Liver (tissue), 9 donors: ENCODE results near the gene SLC35F2. TPM values are rescaled to one million over a fixed set of nuclear protein-coding genes. Genes with fewer than 3 reads are reported as not detected.

Experiments used
- DNase-seq: peaks from one replicate; pipeline ENCODE4 v3.0.0-alpha.2; 2017; ENCODE audit warnings: low spot score
- H3K27ac ChIP-seq, 2 donors: one replicate each; pipeline ENCODE4 v1.7.0; 2013; ENCODE audit warnings: inconsistent platforms in 2 of 2, low read length in 2 of 2, control low read depth in 1 of 2, low read depth in 1 of 2, mild to moderate bottlenecking in 1 of 2
- H3K27me3 ChIP-seq, 4 donors: one replicate each; pipeline versions ENCODE4 v1.6.1 to v1.7.0; 2013; ENCODE audit warnings: low read length in 3 of 4, inconsistent platforms in 1 of 4, mild to moderate bottlenecking in 1 of 4, moderate library complexity in 1 of 4; ENCODE audit not compliant: control insufficient read depth in 4 of 4, insufficient read depth in 4 of 4
- H3K36me3 ChIP-seq, 4 donors: one replicate each; pipeline versions ENCODE4 v1.6.1 to v1.7.0; 2013; ENCODE audit warnings: low read length in 3 of 4, mild to moderate bottlenecking in 3 of 4, low read depth in 1 of 4, moderate library complexity in 1 of 4; ENCODE audit not compliant: control insufficient read depth in 4 of 4, insufficient read depth in 3 of 4
- H3K4me1 ChIP-seq, 4 donors: one replicate each; pipeline versions ENCODE4 v1.6.1 to v1.7.0; 2013; ENCODE audit warnings: low read length in 3 of 4, mild to moderate bottlenecking in 3 of 4, moderate library complexity in 1 of 4; ENCODE audit not compliant: control insufficient read depth in 4 of 4, insufficient read depth in 4 of 4
- H3K4me3 ChIP-seq, 3 donors: one replicate each; pipeline versions ENCODE4 v1.6.1 to v1.7.0; 2013; ENCODE audit warnings: low read length in 3 of 3, control low read depth in 1 of 3, low read depth in 1 of 3, mild to moderate bottlenecking in 1 of 3
- H3K9ac ChIP-seq, 2 donors: one replicate each; pipeline ENCODE4 v1.7.0; 2013; ENCODE audit warnings: low read length in 2 of 2, mild to moderate bottlenecking in 2 of 2, moderate library complexity in 2 of 2, control low read depth in 1 of 2, low read depth in 1 of 2
- H3K9me3 ChIP-seq, 4 donors: one replicate each; pipeline versions ENCODE4 v1.6.1 to v1.7.0; 2013; ENCODE audit warnings: low read length in 3 of 4; ENCODE audit not compliant: control insufficient read depth in 4 of 4
- ATF3 ChIP-seq: IDR thresholded peaks from 2 replicates; pipeline ENCODE4 v1.6.1; 2016; ENCODE audit warnings: antibody characterized with exemption
- CTCF ChIP-seq: fragments of 150-350 bp; IDR thresholded peaks from 2 replicates; pipeline ENCODE4 v1.5.1; 2017; ENCODE audit warnings: improper control_type of control experiment, low read depth, low read length; ENCODE audit not compliant: missing input control
- EGR1 ChIP-seq, 2 donors: IDR thresholded peaks; 2 replicates each; pipeline ENCODE4 v1.6.1; 2016 to 2018; ENCODE audit warnings: antibody characterized with exemption in 2 of 2, low read depth in 2 of 2
- FOXA1 ChIP-seq: IDR thresholded peaks from 2 replicates; pipeline ENCODE4 v1.6.1; 2016; ENCODE audit warnings: antibody characterized with exemption
- FOXA2 ChIP-seq: IDR thresholded peaks from 2 replicates; pipeline ENCODE4 v1.6.1; 2016; ENCODE audit warnings: antibody characterized with exemption
- GABPA ChIP-seq, 2 donors: IDR thresholded peaks in 1 of 2; conservative IDR thresholded peaks in 1 of 2; 2 replicates each; pipeline ENCODE4 v1.6.1; 2016; ENCODE audit warnings: antibody characterized with exemption in 2 of 2, mild to moderate bottlenecking in 1 of 2, moderate library complexity in 1 of 2
- HNF4A ChIP-seq, 2 donors: conservative IDR thresholded peaks; 2 replicates each; pipeline ENCODE4 v1.6.1; 2016; ENCODE audit warnings: antibody characterized with exemption in 2 of 2, mild to moderate bottlenecking in 2 of 2
- HNF4G ChIP-seq: IDR thresholded peaks from 2 replicates; pipeline ENCODE4 v1.6.1; 2016; ENCODE audit warnings: antibody characterized with exemption
- JUND ChIP-seq, 2 donors: IDR thresholded peaks; 2 replicates each; pipeline ENCODE4 v1.6.1; 2016; ENCODE audit warnings: antibody characterized with exemption in 2 of 2
- MAX ChIP-seq: IDR thresholded peaks from 2 replicates; pipeline ENCODE4 v1.6.1; 2016; ENCODE audit warnings: antibody characterized with exemption
- NR2F2 ChIP-seq: IDR thresholded peaks from 2 replicates; pipeline ENCODE4 v1.6.1; 2016; ENCODE audit warnings: antibody characterized with exemption
- RAD21 ChIP-seq, 2 donors: IDR thresholded peaks; 2 replicates each; pipeline ENCODE4 v1.6.1; 2016; ENCODE audit warnings: antibody characterized with exemption in 2 of 2, mild to moderate bottlenecking in 2 of 2
- REST ChIP-seq: IDR thresholded peaks from 2 replicates; pipeline ENCODE4 v1.6.1; 2016; ENCODE audit warnings: antibody characterized with exemption, mild to moderate bottlenecking
- RXRA ChIP-seq, 2 donors: IDR thresholded peaks; 2 replicates each; pipeline ENCODE4 v1.6.1; 2017 to 2018; ENCODE audit warnings: antibody characterized with exemption in 2 of 2, mild to moderate bottlenecking in 1 of 2
- SP1 ChIP-seq: IDR thresholded peaks from 2 replicates; pipeline ENCODE4 v1.6.1; 2018; ENCODE audit warnings: antibody characterized with exemption, mild to moderate bottlenecking
- TAF1 ChIP-seq: conservative IDR thresholded peaks from 2 replicates; pipeline ENCODE4 v1.6.1; 2016; ENCODE audit warnings: antibody characterized with exemption, mild to moderate bottlenecking
- YY1 ChIP-seq: IDR thresholded peaks from 2 replicates; pipeline ENCODE4 v1.6.1; 2016; ENCODE audit warnings: antibody characterized with exemption, mild to moderate bottlenecking
- ZBTB33 ChIP-seq: IDR thresholded peaks from 2 replicates; pipeline ENCODE4 v1.6.1; 2016; ENCODE audit warnings: antibody characterized with exemption
- whole genome bisulfite sequencing: extraction: QIAGEN DNeasy Blood & Tissue Kit; methylation state at CpG from one replicate; pipeline ENCODE4 v1.1.7; 2013; 5-methylcytosine and 5-hydroxymethylcytosine counted together
- polyA plus RNA-seq, 2 donors: library from polyadenylated mRNA; stranded (reverse) in 1 of 2; unstranded in 1 of 2; fragments of 200-250 nt in 1 of 2; fragments of >200 nt in 1 of 2; fragmentation: Nextera tagmentation in 1 of 2; extraction: Ambion mirVana in 1 of 2; gene quantifications; one replicate each; pipeline versions ENCODE4 v1.2.1 to v1.2.3, GENCODE V29; 2013 to 2015
- total RNA-seq, 2 donors: library from RNA; depleted of rRNA; stranded (reverse); fragments of >200 nt; gene quantifications; one replicate each; pipeline ENCODE4 v1.2.3, GENCODE V29; 2014
- donor health status: healthy.
- donor health status: healthy.
- donor health status: healthy.
- donor health status: healthy.
- donor health status: healthy.

The SLC35F2 gene
- total and polyA plus RNA-seq, 4 donors = 0.14 to 1.4 (median 0.56) TPM

- Histone ChIP-seq H3K4me3 (no peak overlapping the region), H3K9ac (no peak overlapping the region), H3K9me3 (no peaks in the 10 kb centered on the region), H3K4me1 (no peaks in the 10 kb centered on the region), H3K27me3 (no peaks in the 10 kb centered on the region), H3K27ac (no peak overlapping the region), H3K36me3 (no peaks in the 10 kb centered on the region)
- WGBS = 75% methylated on average over 5 of the region's 5 CpGs
- DNase-seq = no peak
- TF ChIP-seq ATF3 = no peak
- no peak for TF ChIP-seq SP1
- TF ChIP-seq CTCF = no peak
- no peak for TF ChIP-seq FOXA2
- TF ChIP-seq EGR1 (IDR thresholded peaks at IDR 0.05; ENCODE audit: low read depth in 2 of 2) = no peak
- no peak for TF ChIP-seq JUND (IDR thresholded peaks at IDR 0.05)
- TF ChIP-seq REST = no peak
- TF ChIP-seq TAF1 = no peak
- TF ChIP-seq RAD21 (IDR thresholded peaks at IDR 0.05) = no peak
- TF ChIP-seq NR2F2 = no peak
- no peak for TF ChIP-seq FOXA1
- TF ChIP-seq GABPA (IDR thresholded peaks at IDR 0.05 in 1 of 2, conservative IDR thresholded peaks at IDR 0.05 in 1 of 2) = no peak
- TF ChIP-seq HNF4A (conservative IDR thresholded peaks at IDR 0.05) = no peak
- no peak for TF ChIP-seq YY1
- no peak for TF ChIP-seq RXRA (IDR thresholded peaks at IDR 0.05)
- no peak for TF ChIP-seq ZBTB33
- no peak for TF ChIP-seq MAX
- TF ChIP-seq HNF4G = no peak
These were observed 33.8 kb downstream of the SLC35F2 start for GRCh38 chr11:107824668-107825369.
